Left ventricle myocardium inferior (tissue), 1 donor: Measurements from ENCODE around the gene VWF. TPM values are rescaled to one million over a fixed set of nuclear protein-coding genes. Genes with fewer than 3 reads are reported as not detected.
A peak's percentile ranks its signal among the peaks of the same experiment; 100 is the strongest.

Source experiments
- DNase-seq: peaks from one replicate; pipeline ENCODE4 v3.0.0-alpha.2; 2020
- H3K27ac ChIP-seq: fragments of 200-600 bp; replicated peaks from 2 replicates; pipeline ENCODE4 v1.8.0; 2021
- H3K27me3 ChIP-seq: fragments of 200-600 bp; 2 replicates; pipeline ENCODE4 v1.8.0; 2021; ENCODE audit warnings: low read depth
- H3K36me3 ChIP-seq: fragments of 200-600 bp; 2 replicates; pipeline ENCODE4 v1.8.0; 2021
- H3K4me1 ChIP-seq: fragments of 200-600 bp; 2 replicates; pipeline ENCODE4 v1.8.0; 2021
- H3K4me3 ChIP-seq: fragments of 200-600 bp; 2 replicates; pipeline ENCODE4 v1.8.0; 2021; ENCODE audit warnings: mild to moderate bottlenecking, moderate library complexity
- H3K9me3 ChIP-seq: fragments of 200-600 bp; replicated peaks from 2 replicates; pipeline ENCODE4 v1.8.0; 2021
- intact Hi-C: fragments of 100-400 bp; cut with micrococcal nuclease; formaldehyde crosslinking; loops from one replicate; pipeline ENCODE4 v1.11.0; 2022
- total RNA-seq: library from RNA; stranded (reverse); fragmentation: NEBNext Ultra II Directional; extraction: Animal tissue kit (Norgen Biotek cat#: 25700); gene quantifications from one replicate; pipeline ENCODE4 v1.2.1, GENCODE V29; 2021
- TF ChIP-seq, protein P1 (sequence below): fragments of 200-600 bp; IDR thresholded peaks from 2 replicates; pipeline ENCODE4 v1.8.0; 2021; ENCODE audit warnings: antibody characterized with exemption, mild to moderate bottlenecking, borderline replicate concordance
- donor health status: DM: no; HTN: yes; CAD: no; lungs with severe emphysema.

The VWF gene
- total RNA-seq, 1 donor from 2014 or later = 250 TPM

GRCh38 chr12:6096527-6096926 lies 27.9 kb downstream of the VWF start:
- peak overlapping the region; percentile 6 for H3K27ac ChIP-seq
- intact Hi-C loops = no loop called here
- TF ChIP-seq, protein P1, sequence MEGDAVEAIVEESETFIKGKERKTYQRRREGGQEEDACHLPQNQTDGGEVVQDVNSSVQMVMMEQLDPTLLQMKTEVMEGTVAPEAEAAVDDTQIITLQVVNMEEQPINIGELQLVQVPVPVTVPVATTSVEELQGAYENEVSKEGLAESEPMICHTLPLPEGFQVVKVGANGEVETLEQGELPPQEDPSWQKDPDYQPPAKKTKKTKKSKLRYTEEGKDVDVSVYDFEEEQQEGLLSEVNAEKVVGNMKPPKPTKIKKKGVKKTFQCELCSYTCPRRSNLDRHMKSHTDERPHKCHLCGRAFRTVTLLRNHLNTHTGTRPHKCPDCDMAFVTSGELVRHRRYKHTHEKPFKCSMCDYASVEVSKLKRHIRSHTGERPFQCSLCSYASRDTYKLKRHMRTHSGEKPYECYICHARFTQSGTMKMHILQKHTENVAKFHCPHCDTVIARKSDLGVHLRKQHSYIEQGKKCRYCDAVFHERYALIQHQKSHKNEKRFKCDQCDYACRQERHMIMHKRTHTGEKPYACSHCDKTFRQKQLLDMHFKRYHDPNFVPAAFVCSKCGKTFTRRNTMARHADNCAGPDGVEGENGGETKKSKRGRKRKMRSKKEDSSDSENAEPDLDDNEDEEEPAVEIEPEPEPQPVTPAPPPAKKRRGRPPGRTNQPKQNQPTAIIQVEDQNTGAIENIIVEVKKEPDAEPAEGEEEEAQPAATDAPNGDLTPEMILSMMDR = no peak
- no peak overlapping the region for H3K4me3 ChIP-seq
- H3K4me1 ChIP-seq = peaks cover 73% of the 10 kb centered on the region
- DNase-seq = no peak
- peaks cover 28% of the 10 kb centered on the region for H3K36me3 ChIP-seq
- peaks cover 28% of the 10 kb centered on the region for H3K27me3 ChIP-seq
- H3K9me3 ChIP-seq = peaks cover 4% of the 10 kb centered on the region

DNA sequence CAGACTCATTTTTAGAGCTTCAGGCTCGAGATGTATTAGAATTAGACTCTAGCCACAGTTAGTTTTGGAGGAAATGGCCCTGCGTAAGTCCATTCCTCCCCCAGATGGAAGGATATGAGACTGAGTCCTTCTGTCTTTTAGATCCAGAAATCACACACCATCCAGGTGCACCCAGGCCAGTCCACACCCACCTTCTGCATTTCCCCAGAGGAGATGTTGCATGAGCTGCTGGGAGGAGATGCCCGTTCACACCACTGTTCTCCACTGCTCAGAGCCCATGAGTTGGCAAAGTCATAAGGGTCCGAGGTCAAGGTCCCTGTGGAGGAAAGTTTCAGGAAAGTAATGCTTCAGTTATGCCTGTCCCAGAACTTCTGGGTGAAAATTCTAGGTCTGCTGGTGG lies 29.2 kb downstream of the VWF start:
- Histone ChIP-seq H3K36me3 (peaks cover 18% of the 10 kb centered on the region), H3K27ac (peak overlapping the region; percentile 69), H3K4me3 (no peak overlapping the region), H3K4me1 (peaks cover 83% of the 10 kb centered on the region), H3K9me3 (peaks cover 4% of the 10 kb centered on the region), H3K27me3 (peaks cover 31% of the 10 kb centered on the region)
- DNase-seq = no peak
- TF ChIP-seq, protein P1 = no peak
- intact Hi-C loops = no loop called here

GRCh38 chr12:6093764-6094163 lies 30.7 kb downstream of the VWF start:
- peaks cover 31% of the 10 kb centered on the region for H3K27me3 ChIP-seq
- no peak overlapping the region for H3K4me3 ChIP-seq
- no peaks in the 10 kb centered on the region for H3K9me3 ChIP-seq
- TF ChIP-seq, protein P1 = no peak
- peaks cover 91% of the 10 kb centered on the region for H3K4me1 ChIP-seq
- intact Hi-C loops = no loop called here
- DNase-seq = no peak
- H3K36me3 ChIP-seq = peaks cover 13% of the 10 kb centered on the region
- peak overlapping the region; percentile 69 for H3K27ac ChIP-seq

DNA sequence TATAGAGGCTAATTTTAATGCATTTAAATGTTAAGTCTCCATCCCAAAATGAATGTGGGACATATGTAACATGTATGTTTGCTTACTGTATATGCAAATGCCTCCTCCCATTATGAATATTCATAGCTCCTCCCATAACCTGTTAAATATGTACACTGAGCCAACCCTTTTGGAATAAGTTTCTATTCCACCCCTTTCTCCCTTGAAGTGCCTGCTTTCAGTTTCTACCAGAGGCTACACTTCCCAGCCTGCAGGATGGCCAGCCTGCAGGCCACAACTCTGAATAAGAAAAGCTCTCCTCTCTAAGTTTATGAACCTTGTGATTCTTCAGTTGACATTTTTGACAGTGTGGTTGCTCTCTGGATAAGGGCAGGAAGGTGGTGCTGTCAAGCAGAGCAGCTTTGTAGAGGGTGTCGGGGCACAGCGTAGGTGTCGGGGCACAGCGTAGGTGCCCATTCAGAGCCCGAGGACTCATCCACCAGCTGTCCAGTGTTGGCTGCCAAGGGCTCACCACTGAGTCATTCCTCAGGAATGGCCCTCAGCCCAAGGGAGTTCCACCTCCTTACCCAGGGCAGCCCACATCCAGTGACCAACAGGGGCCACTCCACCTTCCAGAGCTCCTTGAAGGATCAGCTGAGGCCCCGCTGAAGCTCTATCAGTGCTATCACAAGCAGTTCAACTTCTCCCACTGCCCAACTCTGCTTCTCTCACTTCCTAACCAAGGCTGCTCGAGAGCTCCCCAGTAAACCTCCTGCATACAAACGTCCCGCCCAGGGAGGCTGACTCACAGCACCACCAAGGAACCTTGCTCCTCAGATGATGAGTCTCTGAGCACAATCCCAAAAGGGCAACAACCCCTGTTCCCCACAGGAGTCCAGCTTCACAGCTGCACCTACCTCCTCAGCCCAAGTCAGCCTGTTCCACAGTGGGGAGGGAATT lies 31.4 kb downstream of the VWF start:
- Histone ChIP-seq H3K4me3 (no peak overlapping the region), H3K4me1 (peaks cover 94% of the 10 kb centered on the region), H3K27ac (peak overlapping the region; percentile 69), H3K36me3 (peaks cover 11% of the 10 kb centered on the region), H3K27me3 (peaks cover 31% of the 10 kb centered on the region), H3K9me3 (no peaks in the 10 kb centered on the region)
- TF ChIP-seq, protein P1 = no peak
- DNase-seq = no peak
- intact Hi-C loops = no loop called here

DNA sequence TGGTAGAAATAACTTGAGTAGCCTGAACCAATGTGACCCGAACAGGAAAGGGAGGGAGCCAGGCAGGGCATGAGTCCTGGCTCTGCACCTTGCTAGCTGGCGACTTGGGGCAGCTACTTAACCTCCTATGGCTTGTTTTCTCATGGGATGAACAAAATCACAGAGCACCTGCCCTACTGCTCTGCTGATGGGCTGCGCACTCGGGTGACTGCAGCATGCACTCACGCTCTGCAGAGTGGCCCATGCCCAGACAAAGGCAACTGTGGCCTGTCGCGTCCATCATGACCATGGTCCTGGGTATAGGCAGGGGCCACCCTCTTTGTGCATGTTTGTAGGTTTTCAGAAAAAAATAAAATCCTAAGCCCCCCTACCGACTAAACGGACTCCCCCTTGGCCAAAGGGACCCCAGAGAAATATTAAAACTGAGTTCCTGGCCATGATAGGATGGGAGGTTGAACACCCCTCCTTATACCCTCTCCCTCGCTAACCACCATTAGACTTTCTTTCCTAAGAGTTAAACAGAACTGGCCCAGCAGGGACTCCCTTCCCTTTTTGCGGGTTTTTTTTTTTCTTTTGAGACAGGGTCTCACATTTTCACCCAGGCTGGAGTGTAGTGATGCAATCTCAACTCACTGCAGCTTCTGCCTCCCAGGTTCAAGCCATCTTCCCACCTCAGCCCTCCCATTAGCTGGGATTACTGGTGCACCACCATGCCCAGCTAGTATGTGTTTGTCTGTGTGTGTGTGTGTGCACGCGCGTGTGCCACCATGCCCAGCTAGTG lies 32.5 kb downstream of the VWF start:
- Histone ChIP-seq H3K4me1 (peaks cover 90% of the 10 kb centered on the region), H3K27me3 (peaks cover 31% of the 10 kb centered on the region), H3K27ac (peak overlapping the region; percentile 80), H3K9me3 (no peaks in the 10 kb centered on the region), H3K36me3 (peaks cover 11% of the 10 kb centered on the region), H3K4me3 (no peak overlapping the region)
- TF ChIP-seq, protein P1 = no peak
- DNase-seq = no peak
- intact Hi-C loops = no loop called here
